HK-2 (cell line): Measurements from ENCODE around the gene MANEA.
A peak's percentile ranks its signal among the peaks of the same experiment; 100 is the strongest.
"Not testable (repeated sequence)": the region's sequence is repeated elsewhere in the genome, so short reads cannot be mapped to it uniquely, and the experiment has no call there.

Source experiments
- DNase-seq: peaks from one replicate; pipeline ENCODE4 v3.0.0-alpha.2; 2018; ENCODE audit not compliant: unreplicated experiment

MANEA gene, protein sequence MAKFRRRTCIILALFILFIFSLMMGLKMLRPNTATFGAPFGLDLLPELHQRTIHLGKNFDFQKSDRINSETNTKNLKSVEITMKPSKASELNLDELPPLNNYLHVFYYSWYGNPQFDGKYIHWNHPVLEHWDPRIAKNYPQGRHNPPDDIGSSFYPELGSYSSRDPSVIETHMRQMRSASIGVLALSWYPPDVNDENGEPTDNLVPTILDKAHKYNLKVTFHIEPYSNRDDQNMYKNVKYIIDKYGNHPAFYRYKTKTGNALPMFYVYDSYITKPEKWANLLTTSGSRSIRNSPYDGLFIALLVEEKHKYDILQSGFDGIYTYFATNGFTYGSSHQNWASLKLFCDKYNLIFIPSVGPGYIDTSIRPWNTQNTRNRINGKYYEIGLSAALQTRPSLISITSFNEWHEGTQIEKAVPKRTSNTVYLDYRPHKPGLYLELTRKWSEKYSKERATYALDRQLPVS

DNA sequence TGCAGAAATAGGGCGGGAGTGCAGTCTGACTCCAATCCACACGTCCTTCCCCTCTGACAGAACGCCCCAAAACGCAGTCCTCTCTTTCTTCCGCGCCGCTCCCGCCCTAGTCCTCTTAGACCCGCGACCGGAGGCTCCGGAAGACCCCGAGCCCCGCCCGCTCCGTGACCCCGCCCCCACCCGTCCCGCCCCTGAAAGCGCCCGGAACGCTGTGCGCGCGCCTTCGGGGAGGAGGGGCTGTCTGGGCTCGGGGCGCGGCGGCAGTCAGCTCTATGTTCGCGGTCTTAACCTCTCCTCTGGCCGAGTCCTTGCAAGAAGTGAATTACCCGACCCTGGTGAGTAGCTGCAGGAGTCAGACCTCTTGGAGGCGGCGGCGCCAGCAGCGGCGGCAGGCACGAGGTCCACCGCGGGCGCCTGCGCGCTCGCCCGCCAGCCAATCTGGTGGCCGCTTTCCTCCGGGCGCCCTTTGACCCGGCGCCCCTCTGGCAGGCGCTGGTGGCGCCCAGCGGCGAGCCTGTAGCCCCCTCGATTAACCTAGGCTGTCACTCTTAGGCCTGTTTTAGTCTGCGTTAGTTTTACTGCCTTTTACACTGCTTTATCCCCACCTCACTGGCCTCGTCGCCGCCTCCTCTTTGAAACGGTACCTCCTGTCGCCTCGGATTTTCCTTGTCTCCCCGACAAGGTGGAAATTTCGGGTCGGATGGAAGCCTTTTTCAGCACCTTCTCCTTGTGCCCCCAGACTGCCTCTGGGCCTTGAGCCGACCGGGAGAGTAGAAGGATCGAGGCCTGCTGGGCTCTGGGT lies at the start of gene MANEA:
TSS of gene MANEA (plus strand) at position 232 of the 802 bp plus-strand sequence. CDS start 8,905 bp downstream, outside the sequence.
- peak; percentile 83 for DNase-seq

DNA sequence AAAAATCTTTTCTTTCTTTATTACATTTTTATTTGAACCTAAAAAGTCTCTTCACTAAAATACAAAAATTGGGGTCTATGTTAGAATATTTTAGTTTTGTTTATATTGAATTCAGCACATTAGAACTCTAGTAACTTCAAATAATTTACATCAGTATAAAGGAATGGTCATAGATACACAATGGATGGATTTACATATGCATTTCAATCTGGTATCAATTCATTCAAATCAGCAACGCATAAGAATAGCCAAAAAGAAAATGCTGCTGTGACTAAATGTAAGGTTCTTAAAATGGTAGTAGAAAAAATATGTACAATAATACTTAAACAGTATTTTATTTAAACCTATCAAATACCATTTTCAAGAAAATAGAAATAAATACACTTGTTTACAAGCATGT lies 47.6 kb upstream of the MANEA start:
- DNase-seq = no peak

DNA sequence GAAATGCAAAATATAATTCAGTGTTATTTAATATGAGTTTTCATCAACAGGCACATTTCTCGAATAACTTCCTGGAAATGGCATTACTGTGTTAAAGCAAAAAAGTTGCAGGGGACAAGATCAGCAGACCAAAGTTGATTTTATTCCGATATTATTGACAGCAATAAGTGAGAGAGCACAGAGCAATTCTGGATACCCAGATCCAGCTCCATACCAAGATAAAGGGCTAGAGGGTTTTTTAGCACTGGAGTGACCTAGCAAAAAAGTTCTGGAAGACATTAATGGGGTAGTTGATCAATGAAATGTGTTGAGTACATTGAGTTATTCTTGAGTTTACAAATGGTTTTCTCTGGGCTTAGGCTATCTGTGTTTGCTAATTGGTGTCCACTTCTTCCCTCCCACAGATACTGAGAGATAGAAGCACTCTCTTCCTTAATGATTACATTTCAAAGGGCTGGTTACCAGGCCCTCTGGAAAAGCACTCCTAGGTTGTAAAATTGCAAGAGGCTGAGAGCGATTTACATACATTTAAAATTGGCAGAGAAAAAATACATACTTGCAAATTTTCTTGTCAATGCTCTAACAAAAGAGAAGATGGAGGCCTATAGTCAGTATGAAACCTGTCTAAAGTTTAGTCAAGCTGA lies 47.0 kb upstream of the MANEA start:
- no peak for DNase-seq

DNA sequence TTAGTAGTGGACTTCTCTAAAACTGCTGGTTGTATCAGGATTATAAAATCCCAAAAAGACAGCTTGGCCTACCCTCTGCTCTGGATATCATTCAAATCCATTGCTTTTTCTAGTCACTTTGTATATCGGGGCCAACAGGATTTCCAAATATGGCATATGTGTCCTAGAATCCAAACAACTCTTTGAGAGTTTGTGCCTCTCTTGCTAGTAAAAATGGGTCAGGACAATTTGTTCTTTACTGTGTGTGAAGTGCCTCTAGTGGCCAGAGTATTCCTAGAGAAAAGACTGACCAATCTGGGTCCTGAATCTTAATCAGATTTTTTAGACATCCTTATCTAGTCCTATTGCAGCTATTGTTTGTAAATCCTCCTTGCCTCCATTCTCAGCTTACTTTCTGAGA lies 33.5 kb upstream of the MANEA start:
- DNase-seq = no peak

DNA sequence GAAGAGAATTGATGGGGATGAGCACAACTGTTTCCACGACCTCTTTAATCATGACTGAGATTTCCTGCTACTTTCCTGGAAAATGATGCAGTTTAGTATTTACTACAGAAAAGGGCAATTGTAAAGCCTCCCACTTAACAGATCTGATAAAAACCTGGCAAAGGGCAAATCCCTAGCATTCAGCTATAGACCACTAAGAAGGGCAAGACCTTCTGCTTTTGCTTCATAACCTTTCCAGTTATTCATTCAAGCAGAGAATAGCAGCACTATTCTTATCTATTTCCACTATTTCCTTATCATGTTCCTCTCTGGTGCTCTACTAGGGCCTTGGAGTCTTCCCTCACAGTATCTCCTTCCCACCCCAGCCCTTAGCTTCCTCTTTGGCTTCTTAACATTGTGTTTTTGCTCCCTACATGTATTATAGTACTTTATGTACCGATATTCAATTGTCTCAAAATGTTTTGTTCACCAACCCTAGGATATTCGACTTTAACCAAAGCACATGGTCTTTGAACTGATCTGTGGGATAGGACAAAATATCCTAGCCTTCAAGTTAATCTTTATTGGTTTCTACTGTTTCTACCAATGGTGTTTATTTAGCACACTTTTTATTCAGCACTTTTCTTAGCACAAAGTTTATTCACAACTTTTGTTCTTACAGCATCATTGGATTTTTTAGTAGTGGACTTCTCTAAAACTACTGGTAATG lies 32.7 kb upstream of the MANEA start:
- DNase-seq = no peak

DNA sequence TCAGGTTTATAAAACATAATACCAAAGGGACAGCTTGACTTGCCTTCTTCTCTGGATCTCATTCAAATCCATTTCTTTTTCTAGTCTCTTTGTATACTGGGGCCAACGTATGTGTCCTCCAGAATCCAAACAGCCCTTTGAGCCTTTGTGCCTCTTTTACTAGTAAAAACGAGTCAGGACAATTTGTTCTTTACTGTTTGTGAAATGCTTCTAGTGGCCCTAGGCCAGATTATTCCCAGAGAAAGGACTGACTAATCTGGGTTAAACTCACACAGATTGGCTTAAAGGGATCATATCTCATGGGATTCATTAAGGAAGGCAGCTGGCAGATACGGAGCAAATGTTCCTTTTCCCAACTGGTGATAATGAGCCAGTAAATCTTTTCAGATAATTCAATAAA lies 32.1 kb upstream of the MANEA start:
- DNase-seq = no peak

DNA sequence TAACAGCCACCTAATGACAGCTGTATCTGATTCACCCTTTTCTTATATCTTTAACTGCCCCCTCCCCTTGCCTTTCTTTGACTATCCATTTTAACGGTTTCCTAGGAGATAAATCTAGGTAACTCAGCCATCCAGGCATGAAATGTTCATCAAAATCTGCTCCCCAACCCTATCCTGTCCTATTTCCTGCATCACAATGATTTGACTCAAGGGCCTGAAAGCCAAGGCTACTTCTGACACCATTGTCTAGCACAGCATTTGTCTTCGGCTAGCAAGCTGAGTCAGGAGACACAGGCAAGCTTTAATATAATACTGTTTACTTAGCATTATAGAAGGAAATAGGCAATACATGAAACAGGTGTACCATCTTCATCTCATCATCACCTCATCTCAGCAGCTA lies 31.6 kb upstream of the MANEA start:
- no peak for DNase-seq

DNA sequence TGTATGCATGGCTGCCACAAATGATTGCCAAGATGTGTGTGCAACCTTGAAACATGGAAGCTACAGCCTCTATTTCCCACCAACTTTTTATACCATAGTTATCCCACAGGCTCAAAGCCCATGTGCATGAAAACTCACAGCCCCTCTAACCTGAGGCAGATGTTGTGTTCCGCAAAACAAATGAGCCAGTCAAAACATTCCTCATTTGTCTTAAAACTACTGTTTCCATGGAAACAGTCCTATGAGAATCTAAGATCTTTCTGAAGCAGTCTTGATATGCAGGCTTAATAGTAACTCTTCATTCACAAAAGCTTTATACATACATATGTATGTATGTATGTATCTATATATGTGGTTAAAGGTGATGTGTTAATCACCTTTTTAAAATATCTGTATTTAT lies 31.2 kb upstream of the MANEA start:
- DNase-seq = no peak

DNA sequence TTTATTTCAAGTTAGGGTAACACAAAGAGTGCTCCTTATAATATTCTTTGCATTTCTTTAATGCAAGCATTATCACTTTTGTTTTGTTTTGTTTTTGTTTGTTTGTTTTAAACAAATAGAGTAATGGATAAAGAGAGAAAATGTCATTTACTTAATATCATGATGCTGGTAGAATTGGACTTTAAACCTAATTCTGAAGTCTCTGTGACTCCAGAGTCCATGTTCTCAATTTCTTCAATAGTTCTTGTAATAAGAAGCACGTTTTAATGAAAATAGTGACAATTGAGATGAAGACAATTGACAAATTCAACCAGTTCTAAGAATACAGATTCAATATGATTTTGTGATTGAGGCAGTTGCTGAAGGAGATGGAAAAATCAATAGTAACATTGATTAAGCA lies 30.3 kb upstream of the MANEA start:
- no peak for DNase-seq

DNA sequence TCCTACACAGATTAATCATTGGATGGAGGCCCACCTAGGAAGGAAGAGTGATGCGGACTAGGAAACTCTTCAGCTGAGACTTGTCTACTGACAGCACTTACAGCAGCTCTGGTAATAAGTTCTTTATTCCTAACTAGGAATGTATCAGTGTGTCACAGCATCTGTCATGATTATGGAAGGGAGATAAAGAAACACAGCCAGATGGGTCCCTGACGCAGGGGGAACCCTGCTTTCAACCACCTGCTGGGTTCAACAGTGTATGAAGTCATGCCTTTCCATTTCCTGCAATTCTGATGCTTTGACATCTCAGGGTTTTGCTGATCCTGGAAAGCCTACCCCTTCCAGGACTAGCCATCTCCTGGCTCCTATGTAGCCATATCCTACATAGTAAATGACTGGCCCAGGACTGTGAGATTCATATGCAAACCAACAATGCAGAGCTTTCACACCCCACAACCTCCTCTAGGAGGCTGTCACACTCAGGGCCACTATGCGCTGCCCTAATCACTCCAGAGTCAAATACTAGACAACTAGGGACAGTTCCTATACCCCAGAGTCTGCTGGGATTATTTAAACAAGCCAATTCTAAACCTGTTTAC lies 29.0 kb upstream of the MANEA start:
- DNase-seq = no peak

DNA sequence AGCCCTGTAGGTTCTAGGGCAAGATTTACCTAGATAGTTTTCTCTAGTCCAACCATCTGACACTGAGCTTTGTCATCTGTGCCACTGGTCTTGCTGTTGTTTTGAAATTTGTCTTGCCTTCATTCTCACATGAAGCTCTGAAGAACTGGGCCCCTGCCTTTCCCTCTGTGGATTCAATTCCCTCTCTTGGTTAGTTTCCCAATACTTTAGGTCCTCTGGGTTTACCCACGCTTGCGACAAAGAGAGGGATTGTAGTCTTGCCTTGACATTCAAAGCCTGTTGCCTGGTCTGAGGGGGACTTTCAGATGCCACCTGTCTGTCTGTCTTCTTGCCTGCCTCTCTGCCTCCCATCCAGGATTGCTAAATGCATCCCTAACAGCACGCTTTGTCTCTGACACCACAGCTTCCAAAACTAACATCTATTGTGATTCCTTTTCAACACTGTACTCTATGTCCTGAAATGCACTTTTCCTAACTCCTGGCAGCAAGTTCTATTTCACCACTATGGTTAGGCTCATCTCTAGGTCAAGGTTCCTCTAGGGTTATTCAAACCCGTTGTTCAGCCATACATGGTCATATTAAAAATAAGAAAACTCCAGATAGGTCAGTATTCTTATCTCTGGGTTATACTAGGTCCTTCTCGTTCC lies 25.5 kb upstream of the MANEA start:
- DNase-seq = no peak

DNA sequence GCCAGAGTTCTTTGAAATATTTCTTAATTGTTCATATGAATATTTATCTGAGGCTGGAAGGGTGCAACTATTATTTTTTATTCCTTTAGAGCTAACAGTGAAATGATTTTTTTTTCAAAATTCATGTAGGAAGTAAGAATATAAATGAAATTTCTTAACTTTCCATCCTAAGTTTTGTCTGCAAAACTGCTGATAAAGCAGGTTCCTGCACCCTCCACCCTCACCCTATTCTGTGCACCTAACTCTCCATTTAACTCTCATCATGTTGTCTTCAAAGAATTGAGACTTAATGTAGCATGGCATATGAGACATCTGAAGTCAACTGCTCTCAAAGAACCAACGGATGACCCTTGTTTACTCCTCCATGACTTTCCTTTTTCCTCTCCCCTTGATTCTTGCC lies 23.5 kb upstream of the MANEA start:
- no peak for DNase-seq

DNA sequence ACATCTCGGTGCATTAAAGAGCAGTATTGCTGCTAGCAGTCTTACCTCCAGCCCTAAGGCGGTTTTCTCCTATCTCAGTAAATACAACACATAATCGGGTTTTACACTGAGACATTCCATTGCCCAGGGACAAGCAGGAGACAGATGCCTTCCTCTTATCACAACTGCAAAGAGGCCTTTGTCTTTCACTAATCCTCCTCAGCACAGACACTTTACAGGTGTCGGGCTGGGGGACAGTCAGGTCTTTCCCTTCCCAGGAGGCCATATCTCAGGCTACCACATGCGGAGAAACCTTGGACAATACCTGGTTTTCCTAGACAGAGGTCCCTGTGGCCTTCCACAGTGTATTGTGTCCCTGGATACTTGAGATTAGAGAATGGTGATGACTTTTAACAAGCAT lies 16.4 kb upstream of the MANEA start:
- DNase-seq = not testable (repeated sequence)

DNA sequence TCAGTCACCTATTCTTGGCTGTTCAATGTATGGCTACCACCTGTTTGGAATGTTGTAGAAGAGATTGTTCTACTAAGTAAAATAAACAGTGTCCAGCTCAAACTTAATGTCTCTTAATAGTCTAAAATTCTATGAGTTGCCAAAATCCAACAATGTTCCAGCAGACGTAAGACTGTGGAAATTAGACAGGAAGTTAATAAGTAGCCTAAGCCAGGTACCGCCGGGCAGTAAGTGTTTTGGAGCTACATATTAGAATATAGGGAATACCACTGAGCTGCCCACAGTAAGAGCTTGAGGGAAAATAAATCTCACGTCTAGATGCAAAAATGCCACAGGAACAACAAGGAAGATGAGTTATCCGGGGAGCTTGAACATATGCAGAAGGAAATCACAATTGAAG lies 7.8 kb upstream of the MANEA start:
- DNase-seq = no peak

DNA sequence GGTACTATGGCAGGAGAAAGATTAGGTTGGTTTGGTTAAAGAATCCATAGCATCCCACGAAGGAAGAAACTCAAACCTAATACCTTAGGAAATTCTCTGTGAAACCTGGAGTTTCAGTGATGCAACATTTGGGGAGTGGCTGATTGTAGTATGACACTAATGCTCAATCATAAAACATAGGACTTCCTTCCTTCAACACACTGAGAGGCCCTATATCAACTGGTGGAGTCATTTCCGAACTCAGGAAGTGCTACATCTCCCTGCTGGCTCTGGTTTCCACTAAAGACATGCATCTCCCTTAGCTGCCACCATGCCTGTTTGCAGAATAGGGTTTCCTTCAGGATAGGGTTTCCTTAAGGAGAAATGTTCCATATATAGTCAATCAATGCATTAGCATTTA lies 5.2 kb upstream of the MANEA start:
- DNase-seq = no peak

DNA sequence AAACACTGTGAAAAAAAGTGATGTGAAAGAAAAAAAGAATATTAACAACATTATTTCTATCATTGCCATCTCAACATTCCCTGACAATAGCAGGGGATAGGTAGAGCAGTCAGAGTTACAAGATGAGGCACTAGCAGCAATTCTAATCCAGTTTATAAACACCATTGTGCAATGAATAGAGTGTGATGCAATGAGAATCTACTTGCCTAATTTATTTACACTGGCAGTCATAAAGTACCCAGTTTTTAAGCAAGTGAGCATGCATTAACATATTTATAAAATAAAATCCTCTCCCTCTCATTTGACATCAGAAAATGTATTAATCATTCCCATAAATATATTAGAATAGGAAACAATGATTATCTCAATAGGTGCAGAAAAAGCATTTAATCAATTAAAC lies 2.5 kb upstream of the MANEA start:
- no peak for DNase-seq

DNA sequence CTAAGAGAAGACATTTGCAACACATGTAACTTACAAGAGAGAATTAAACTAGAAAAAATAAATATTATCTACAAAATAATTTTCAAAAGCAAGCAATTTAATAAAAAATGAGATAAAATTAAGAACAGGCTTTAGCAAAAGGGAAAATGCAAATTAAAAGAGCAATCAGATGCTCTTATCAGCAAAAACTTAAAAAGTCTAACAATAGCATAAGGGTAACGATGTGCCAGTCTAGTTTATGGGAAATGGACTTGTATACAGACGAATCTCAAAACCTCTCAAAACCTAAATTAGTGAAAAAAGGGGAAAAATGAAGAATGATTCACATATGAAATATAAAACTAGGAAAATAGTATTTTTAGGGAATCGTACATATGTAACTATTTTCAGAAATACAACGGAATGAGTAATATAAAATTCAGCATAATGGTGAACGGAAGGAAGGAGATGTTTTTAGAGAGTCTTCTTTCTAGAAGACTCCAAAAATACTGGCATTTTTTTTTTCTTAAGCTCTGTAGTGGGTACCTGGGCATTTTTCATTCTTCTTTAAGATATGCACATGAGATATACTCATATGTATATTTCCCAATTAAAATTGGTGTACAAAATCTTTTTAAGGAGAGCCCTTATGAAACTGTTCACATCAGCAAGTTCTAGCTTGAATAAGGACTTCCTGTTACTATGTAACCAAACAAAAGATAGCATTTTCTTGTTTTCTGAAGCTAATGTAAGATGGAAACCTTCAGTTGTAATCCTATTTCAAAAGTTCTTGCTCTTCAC lies 927 bp upstream of the MANEA start:
- no peak for DNase-seq

DNA sequence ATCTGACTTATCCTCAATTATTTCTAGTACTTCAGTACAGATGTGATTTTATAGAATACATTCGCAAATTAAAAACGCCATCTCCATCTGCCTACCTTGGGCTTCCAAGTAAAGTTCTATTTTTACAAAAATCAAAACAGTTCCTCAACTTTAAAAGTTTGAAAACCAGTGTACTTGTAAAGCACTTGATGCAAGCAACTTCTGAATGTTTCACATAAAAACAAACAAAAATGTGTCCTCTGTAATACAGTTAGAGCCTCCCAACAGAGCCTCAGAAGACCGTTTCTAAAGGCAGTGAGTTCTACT lies 384 bp upstream of the MANEA start:
- no peak for DNase-seq

DNA sequence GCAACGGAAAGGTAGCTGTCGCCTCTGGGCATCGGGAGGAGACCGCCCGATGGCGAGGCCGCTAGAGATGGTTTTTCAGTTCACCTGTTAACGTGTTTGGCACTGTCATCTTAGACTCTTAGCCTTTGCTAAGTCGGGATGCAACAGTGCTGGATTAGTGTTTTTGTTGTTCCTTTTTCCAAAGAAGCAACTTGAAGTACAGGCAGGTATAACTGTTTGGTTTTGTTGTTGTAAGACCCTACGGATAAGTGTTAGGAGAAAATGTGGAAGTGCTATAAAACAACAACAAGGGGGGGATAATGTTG lies 723 bp downstream of the MANEA start:
- DNase-seq = no peak

DNA sequence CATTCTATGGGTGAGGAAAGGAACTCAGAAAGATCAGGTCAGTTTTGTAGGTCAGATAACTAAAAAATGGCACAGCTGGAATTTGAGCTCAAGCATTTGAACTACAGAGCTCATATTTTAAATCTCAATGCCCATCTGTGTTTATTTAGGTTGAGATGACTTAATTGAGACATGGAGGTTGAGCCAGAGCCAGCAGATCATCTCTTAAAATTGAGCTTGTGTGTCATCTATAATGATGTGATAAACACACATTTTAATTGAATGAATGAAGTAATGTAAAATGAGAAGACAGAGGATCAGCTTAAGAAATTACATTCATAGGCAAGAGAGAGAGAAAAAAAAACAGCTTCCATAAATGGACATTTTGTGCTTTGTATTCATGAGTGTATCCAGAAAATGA lies 3.7 kb downstream of the MANEA start:
- no peak for DNase-seq

DNA sequence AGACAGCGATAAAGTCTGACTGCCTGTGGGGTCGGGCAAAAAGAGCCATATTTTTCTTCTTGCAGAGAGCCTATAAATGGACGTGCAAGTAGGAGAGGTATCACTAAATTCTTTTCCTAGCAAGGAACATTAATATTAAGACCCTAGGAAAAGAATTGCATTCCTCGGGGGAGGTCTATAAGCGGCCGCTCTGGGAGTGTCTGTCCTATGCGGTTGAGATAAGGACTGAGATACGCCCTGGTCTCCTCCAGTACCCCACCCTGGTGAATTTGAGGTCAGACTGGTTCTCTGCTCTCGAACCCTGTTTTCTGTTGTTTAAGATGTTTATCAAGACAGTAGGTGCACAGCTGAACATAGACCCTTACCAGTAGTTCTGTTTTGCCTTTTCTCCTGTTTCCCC lies 6.9 kb downstream of the MANEA start:
- DNase-seq = not testable (repeated sequence)
